Mucosa of descending colon (tissue), 3 donors: Measurements from ENCODE around the gene SNRPD2. TPM values are rescaled to one million over a fixed set of nuclear protein-coding genes. Genes with fewer than 3 reads are reported as not detected.

Experiments
- ATAC-seq: fragments of 200-7000 bp; cut with Tn5 transposase; one replicate; pipeline ENCODE4 v1.9.1; 2020; ENCODE audit warnings: mild to moderate bottlenecking, moderate library complexity
- DNase-seq, 3 donors: peaks; one replicate each; pipeline ENCODE4 v3.0.0-alpha.2; 2020
- H3K36me3 ChIP-seq: fragments of 200-600 bp; one replicate; pipeline ENCODE4 v1.8.0; 2021; ENCODE audit warnings: low read depth, mild to moderate bottlenecking
- H3K4me1 ChIP-seq: fragments of 200-600 bp; one replicate; pipeline ENCODE4 v1.8.0; 2021; ENCODE audit warnings: low read depth, mild to moderate bottlenecking
- H3K4me3 ChIP-seq: fragments of 200-600 bp; one replicate; pipeline ENCODE4 v1.8.0; 2021; ENCODE audit warnings: mild to moderate bottlenecking
- H3K9me3 ChIP-seq: fragments of 200-600 bp; one replicate; pipeline ENCODE4 v1.8.0; 2021; ENCODE audit warnings: mild to moderate bottlenecking
- CTCF ChIP-seq: fragments of 200-600 bp; IDR thresholded peaks from one replicate; pipeline ENCODE4 v1.8.0; 2022; ENCODE audit warnings: antibody characterized with exemption, mild to moderate bottlenecking
- intact Hi-C, 2 donors: fragments of 100-400 bp; cut with DNase I in 1 of 2; cut with micrococcal nuclease in 1 of 2; formaldehyde crosslinking; loops; one replicate each; pipeline versions ENCODE4 v1.11.0 to v1.11.1; 2022; cut with DNase I, micrococcal nuclease
- microRNA-seq: library from miRNA; unstranded; fragments of <30 nt; microRNA quantifications from one replicate; pipeline ENCODE4, GENCODE V29; 2019
- total RNA-seq, 3 donors: library from RNA; stranded (reverse); fragmentation: NEBNext Ultra II Directional in 2 of 3; extraction: Animal tissue kit (Norgen Biotek cat#: 25700) in 2 of 3; gene quantifications; one replicate each; pipeline versions ENCODE4 v1.2.1 to v1.2.4, GENCODE V29; 2021 to 2023
- donor health status: DM: no; HTN: no; CAD: no; lungs with moderate emphysema.
- donor health status: DM: no; HTN: no; CAD: no.
- donor health status: DM: no; HTN: yes; CAD: no.

The SNRPD2 gene
- total RNA-seq, 3 donors from 2014 or later = 201 to 270 (median 230) TPM

- H3K4me1 ChIP-seq = peaks cover 29% of the 10 kb centered on the region
- no peaks in the 10 kb centered on the region for H3K36me3 ChIP-seq
- H3K4me3 ChIP-seq = peak within 1 kb of the TSS; percentile 41
- ATAC-seq (peak; percentile 67), DNase-seq (peak; percentile 80 to 86 (median 83))
- TF ChIP-seq CTCF = no peak
- H3K9me3 ChIP-seq = no peaks in the 10 kb centered on the region
- intact Hi-C loops = no loop called here
Measured at GRCh38 chr19:45638930-45639729, 52.6 kb downstream of the SNRPD2 start, which contains the start of gene EML2. EML2 (minus strand) TSS chr19:45639397; CDS start chr19:45639376, 21 bp downstream.

- H3K9me3 ChIP-seq = no peaks in the 10 kb centered on the region
- no peak overlapping the region for H3K4me3 ChIP-seq
- DNase-seq (peak; percentile 68 to 80 (median 68)), ATAC-seq (peak; percentile 51)
- no peak for TF ChIP-seq CTCF
- intact Hi-C loops = no loop called here
- no peaks in the 10 kb centered on the region for H3K36me3 ChIP-seq
- peaks cover 28% of the 10 kb centered on the region for H3K4me1 ChIP-seq
Measured at GRCh38 chr19:45637890-45638667, 53.7 kb downstream of the SNRPD2 start.

Small RNA genes lying within 50 kb of the gene (microRNA-seq; reads per million reads assigned to microRNA genes)
- gene MIR330 (82.9 reads per million, percentile 60 among the genes with 10 or more reads in this experiment), gene MIR642A (not detected), gene MIR642B (not detected)

Other genes with a start within 250 kb of the SNRPD2 start
- gene FOSB, start 224.0 kb downstream of the SNRPD2 start, total RNA-seq = 10 to 100 TPM in 1 of 3 donors, 1 to 10 TPM in 1, under 1 TPM in 1; 0.58 to 10.3 (median 1.6) TPM
- 10 to 100 TPM in 1 of 3 donors, 1 to 10 TPM in 2; 3.1 to 18.2 (median 6.2) TPM for gene RTN2, start 194.9 kb downstream of the SNRPD2 start, total RNA-seq
- gene PPM1N, start 193.5 kb downstream of the SNRPD2 start, total RNA-seq = 1 to 10 TPM in 1 of 3 donors, under 1 TPM in 2; 0.43 to 1.3 (median 0.87) TPM
- gene VASP, start 184.5 kb downstream of the SNRPD2 start, total RNA-seq = 100 to 1,000 TPM; 190 to 252 (median 235) TPM
- 10 to 100 TPM; 12.1 to 16.4 (median 13.4) TPM for gene OPA3, start 107.2 kb downstream of the SNRPD2 start, total RNA-seq
- gene GPR4, start 89.7 kb downstream of the SNRPD2 start, total RNA-seq = 1 to 10 TPM in 2 of 3 donors, under 1 TPM in 1; 0.84 to 1.0 (median 1.0) TPM
- gene EML2, start 52.6 kb downstream of the SNRPD2 start, total RNA-seq = 100 to 1,000 TPM in 1 of 3 donors, 10 to 100 TPM in 2; 59.9 to 119 (median 79.1) TPM
- gene GIPR, start 23.7 kb downstream of the SNRPD2 start, total RNA-seq = 10 to 100 TPM in 2 of 3 donors, 1 to 10 TPM in 1; 6.8 to 19.4 (median 14.2) TPM
- gene QPCTL, start 713 bp upstream of the SNRPD2 start, total RNA-seq = 1 to 10 TPM; 8.2 to 8.9 (median 8.3) TPM
- gene FBXO46, start 38.9 kb upstream of the SNRPD2 start, total RNA-seq = 10 to 100 TPM; 30.1 to 34.0 (median 32.3) TPM
- gene MEIOSIN, start 41.5 kb upstream of the SNRPD2 start, total RNA-seq = not detected
- 10 to 100 TPM in 2 of 3 donors, 1 to 10 TPM in 1; 9.6 to 35.6 (median 11.1) TPM for gene SIX5, start 77.3 kb upstream of the SNRPD2 start, total RNA-seq
- gene DMPK, start 90.5 kb upstream of the SNRPD2 start, total RNA-seq = 100 to 1,000 TPM in 1 of 3 donors, 10 to 100 TPM in 2; 23.9 to 123 (median 33.9) TPM
- 10 to 100 TPM; 33.2 to 67.1 (median 43.7) TPM for gene DMWD, start 100.9 kb upstream of the SNRPD2 start, total RNA-seq
- gene RSPH6A, start 123.4 kb upstream of the SNRPD2 start, total RNA-seq = under 1 TPM; 0.16 to 0.24 (median 0.20) TPM
- 10 to 100 TPM; 61.1 to 67.4 (median 65.9) TPM for gene SYMPK, start 171.2 kb upstream of the SNRPD2 start, total RNA-seq
- gene FOXA3, start 172.4 kb upstream of the SNRPD2 start, total RNA-seq = 10 to 100 TPM; 14.1 to 33.7 (median 32.9) TPM
- 10 to 100 TPM; 19.0 to 33.7 (median 19.8) TPM for gene IRF2BP1, start 194.2 kb upstream of the SNRPD2 start, total RNA-seq
- gene MYPOP, start 210.7 kb upstream of the SNRPD2 start, total RNA-seq = 10 to 100 TPM in 2 of 3 donors, 1 to 10 TPM in 1; 9.2 to 13.7 (median 10.2) TPM
- gene NANOS2, start 222.8 kb upstream of the SNRPD2 start, total RNA-seq = not detected